Measurements from ENCODE around the gene PLXNB1.

DNA sequence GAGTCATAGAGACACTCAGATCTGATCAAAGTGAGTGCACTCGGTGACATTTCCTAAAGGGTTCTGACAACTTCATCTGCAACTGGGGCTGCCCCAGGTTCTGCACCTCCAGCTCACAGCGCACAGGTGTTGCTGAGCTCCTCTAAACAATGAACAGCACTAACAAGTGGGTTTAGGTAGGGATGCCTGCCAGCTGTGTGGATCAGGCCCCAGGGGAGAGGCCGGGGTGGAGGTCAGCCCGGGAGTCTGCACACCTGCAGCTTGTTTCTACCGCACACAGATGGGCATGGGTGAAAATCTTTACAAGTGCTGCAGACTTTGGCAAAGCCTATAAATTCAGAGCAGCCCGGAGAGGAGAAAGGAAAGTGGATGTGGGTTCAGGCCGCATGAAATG is 57.5 kb downstream of the PLXNB1 start:
- TF ChIP-seq, protein P1, sequence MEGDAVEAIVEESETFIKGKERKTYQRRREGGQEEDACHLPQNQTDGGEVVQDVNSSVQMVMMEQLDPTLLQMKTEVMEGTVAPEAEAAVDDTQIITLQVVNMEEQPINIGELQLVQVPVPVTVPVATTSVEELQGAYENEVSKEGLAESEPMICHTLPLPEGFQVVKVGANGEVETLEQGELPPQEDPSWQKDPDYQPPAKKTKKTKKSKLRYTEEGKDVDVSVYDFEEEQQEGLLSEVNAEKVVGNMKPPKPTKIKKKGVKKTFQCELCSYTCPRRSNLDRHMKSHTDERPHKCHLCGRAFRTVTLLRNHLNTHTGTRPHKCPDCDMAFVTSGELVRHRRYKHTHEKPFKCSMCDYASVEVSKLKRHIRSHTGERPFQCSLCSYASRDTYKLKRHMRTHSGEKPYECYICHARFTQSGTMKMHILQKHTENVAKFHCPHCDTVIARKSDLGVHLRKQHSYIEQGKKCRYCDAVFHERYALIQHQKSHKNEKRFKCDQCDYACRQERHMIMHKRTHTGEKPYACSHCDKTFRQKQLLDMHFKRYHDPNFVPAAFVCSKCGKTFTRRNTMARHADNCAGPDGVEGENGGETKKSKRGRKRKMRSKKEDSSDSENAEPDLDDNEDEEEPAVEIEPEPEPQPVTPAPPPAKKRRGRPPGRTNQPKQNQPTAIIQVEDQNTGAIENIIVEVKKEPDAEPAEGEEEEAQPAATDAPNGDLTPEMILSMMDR (IDR thresholded peaks at IDR 0.05; ENCODE audit: low read length) = no peak
- no peak for TF ChIP-seq EZH2 (IDR thresholded peaks at IDR 0.05; ENCODE audit: borderline replicate concordance, low read length)
